ENCODE measurements around the gene EXOC3L4.

The EXOC3L4 gene

DNA sequence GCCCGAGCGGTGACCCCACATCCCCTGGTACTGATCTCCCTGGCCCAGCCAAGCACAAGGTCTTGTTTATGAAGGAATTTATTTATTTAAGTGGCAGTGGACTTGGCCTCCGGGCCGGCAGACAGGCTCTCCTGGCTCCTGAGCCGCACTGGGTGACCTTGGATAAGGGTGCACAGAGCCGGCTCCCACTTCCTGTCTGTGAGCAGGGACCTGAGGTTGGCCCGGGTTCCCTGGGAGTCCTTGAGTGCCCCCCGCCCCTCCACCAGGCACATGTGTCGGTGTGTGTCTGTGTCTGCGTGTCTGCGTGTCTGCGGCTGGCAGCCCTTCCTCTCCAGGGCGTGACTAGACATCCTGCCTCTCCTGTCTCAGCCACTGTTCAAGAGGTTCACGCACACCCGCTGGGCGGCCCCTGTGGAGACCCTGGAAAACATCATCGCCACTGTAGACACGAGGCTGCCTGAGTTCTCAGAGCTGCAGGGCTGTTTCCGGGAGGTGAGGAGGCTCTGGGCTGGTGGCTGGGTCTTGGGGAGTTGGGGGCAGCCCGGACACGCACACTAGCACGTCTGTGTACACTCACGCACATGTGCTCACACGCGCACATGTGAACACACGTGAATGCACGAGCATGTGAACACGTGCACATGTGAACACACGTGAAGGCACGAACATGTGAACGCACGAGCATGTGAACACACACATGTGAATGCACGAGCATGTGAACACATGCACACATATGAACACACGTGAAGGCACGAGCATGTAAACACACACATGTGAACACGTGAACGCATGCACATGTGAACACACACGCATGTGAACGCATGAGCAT, 38.1 kb downstream of the EXOC3L4 start:
- no peak for DNase-seq (ENCODE audit: low spot score)

DNA sequence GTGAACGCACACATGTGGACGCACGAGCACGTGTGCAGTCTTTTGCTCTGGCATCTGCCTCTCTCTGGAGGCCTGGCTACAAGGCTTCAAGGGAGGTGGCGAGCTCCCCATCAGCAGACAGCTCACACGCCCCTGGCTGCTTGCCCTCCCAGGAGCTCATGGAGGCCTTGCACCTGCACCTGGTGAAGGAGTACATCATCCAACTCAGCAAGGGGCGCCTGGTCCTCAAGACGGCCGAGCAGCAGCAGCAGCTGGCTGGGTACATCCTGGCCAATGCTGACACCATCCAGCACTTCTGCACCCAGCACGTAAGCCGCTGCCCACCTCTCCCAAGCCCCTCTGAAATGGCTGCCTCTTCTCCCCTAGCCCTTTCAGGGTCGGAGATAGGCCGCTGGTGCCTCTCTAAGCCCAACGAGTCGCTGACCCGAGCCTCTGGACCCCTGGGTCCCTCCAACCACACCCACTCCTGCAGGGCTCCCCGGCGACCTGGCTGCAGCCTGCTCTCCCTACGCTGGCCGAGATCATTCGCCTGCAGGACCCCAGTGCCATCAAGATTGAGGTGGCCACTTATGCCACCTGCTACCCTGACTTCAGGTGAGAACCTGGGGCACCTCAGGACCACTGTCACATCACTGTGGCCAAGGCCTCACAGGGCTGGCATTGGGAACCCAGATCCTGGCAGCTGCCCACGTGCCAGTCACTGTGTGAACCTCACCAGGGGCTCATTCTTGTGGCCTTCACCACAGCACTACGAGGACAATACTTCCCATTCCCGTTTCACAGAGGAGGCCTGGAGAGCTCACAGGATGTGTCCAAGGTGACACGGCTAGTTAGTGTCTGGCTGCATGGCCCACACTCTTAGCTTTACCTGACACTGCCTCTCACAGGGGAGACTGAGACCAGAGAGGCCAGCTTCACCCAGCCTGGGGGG, 39.0 kb downstream of the EXOC3L4 start:
- DNase-seq (ENCODE audit: low spot score), result no peak

DNA sequence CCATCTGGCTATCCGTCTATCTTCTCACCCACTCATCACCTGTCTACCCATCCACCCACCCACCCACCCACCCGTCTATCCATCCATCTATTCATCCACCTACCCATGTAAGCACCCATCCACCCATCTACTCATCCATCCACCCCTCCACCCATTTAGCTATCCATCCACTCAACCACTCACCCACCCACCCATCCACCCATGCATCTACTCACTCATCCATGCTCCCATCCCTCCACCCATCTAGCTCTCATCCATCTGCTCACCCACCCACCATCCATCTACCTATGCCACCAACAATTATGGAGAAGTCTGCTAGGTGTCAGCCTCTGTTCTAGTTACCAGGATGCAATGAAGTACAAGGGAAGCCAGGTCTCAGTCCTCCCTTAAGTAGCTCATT, 39.9 kb downstream of the EXOC3L4 start:
- DNase-seq (ENCODE audit: low spot score), result no peak

DNA sequence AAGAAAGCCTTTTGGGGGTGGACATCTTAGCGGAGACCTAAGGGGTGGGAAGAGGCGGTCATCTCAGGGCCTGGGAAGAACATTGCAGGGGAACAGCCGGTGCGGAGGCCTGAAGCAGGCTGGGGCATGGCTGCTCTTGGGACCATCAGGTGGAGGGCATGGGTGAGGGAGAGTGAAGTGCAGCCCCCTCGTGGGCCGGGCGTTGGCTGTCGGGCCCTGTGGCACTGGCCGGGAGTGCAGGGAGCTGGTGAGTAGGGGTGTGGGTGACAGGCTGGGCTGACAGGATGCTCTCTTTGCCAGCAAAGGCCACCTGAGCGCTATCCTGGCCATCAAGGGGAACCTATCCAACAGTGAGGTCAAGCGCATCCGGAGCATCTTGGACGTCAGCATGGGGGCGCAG, 40.4 kb downstream of the EXOC3L4 start:
- no peak for DNase-seq (ENCODE audit: low spot score)

GRCh38 chr14:103135333-103136260, 41.1 kb downstream of the EXOC3L4 start:
- DNase-seq (ENCODE audit: low spot score), result no peak

DNA sequence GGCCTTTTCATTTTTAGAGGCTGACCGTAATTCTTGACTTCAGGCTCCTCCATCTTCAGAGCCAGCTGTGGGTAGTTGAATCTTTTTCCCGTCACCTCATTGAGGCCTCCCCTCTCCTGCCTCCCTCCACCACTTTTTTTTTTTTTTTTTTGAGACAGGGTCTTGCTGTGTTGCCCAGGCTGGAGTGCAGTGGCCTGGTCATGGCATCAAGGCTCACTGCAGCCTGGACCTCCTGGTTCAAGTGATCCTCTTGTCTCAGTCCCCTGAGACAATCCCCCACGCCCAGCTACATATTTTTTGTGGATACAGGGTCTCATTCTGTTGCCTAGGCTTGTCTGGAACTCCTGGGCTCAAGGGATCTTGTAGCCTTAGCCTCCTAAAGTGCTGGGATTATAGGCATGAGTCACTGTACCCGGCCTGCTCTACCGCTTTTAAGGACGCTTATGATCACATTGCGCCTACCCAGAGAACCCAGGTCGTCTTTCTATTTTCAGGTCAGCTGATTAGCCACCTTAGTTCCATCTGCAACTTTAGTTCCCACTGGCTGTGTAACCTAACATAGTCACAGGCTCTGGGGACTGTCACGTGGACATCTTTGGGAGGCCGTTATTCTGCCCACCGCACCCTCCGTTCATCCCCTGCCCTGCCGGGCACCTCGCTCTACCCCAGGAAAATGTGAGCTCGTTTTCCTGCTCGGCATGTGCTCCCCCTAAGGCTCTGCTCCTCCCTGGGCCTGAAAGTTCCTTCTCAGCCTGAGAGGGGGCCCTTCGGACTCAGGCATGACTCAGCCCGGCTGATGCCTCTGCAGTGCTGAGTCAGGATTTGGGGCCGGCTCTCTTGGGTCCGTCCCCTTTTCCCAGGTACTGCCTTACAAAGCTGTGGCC, 42.1 kb downstream of the EXOC3L4 start:
- no peak for DNase-seq (ENCODE audit: low spot score)

DNA sequence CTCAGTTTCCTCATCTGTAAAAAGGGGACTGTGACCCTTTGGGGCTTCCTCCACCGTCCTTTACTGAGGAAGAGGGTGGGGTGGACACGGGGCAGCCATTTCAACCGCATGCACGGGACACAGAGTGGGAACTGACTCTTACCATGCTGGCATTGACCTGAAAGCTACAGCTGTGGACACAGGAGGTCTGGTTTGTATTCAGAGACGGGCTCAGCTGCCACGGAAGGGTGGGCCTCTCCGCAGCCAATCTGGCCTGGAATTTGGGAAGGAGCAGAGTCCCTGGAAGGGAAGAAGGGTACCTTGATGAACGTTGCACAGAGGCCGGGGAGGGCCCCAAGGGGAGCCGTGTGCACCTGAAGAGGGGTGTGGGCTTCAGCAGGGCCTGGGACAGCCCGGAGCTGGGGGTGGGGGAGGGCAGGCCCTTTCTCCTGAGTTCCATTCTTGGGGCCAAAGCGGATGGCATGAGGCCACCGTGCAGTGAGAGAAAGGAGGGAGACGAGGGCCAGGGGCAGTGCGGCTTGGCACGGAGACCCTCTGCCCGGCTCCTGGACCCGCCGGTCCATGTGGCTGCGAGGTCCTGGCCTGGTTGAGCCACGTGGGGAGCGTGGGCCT, 43.3 kb downstream of the EXOC3L4 start:
- no peak for DNase-seq (ENCODE audit: low spot score)

GRCh38 chr14:103138301-103139131, 44.0 kb downstream of the EXOC3L4 start:
- no peak for DNase-seq (ENCODE audit: low spot score)

DNA sequence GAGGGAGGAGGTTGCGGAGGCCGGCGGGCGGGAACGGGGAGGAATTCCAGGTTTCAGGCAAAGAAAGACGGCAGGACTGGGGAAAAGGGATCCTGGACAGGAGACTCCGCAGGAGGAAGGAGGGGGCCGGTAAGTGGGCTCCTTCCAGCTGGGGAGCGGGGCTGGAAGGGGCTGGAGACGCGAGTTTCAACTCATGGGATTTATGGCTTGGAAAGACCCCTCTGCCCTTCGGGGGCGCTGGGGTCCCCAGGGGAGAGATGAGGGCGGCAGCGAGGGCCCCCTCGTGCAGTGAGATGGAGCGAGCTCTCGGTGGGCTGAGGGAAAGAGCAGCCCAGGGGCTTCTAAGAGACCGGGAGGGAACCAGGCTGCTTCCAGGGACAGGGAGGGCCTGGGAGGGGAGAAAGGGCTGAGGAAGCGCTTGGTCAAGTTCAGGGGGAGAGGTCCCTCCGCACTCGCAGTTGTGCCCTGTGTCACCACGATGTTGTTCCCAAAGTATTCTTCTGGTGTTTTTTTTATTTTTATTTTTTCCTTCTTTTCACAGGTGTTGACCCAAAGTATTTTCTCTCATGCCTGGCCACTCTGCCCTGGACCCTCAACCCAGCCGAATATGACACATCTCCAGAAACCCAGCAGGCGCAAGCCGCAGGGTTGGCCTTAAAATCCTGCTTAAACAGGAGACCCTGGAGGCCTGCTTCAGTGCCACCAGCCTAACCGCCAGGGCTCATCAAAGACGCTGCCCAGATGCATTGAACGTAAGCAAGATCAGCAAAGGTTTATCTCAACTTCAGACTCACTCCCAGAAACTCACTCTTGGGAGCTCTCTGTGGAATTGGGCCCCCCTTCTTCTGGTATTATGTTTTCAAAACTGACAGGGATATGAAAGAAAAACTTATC, 44.9 kb downstream of the EXOC3L4 start:
- no peak for DNase-seq (ENCODE audit: low spot score)

DNA sequence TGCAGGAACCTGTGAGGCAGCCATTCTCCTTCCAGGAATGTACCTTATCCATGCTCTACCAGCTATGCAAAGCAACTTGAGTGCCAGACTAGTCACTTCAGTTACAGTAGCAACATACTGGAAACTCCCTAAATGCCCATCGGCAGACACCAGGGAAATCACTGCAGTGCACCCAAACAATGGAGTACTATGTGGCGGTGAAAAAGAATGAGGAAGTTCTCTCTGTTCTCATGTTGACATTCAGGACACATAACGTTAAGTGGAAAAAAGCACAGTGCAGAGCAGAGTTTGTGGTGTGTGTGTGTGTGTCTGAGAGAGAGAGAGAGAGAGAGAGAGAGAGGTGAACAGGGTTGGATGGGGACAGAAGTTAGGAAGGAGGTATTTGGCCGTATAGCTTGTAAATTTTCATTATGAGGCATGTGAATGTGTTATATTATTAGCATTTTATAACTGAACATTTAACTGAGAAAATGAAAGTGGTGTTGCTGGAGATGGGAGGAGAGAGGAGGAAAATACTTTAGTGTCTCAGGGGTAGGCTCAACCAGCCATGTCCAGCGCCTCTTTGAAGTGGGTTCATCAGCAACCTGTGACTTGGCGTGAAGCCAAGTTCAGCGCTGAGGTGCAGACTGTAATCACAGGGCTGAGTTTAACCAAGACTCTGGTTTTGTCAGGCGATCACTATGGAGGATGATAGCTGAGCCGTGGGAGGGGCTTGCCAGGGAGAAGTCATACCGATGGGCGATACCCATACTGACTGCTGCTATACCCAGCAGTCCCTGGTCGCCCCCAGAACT, 46.0 kb downstream of the EXOC3L4 start:
- DNase-seq (ENCODE audit: low spot score), result no peak

DNA sequence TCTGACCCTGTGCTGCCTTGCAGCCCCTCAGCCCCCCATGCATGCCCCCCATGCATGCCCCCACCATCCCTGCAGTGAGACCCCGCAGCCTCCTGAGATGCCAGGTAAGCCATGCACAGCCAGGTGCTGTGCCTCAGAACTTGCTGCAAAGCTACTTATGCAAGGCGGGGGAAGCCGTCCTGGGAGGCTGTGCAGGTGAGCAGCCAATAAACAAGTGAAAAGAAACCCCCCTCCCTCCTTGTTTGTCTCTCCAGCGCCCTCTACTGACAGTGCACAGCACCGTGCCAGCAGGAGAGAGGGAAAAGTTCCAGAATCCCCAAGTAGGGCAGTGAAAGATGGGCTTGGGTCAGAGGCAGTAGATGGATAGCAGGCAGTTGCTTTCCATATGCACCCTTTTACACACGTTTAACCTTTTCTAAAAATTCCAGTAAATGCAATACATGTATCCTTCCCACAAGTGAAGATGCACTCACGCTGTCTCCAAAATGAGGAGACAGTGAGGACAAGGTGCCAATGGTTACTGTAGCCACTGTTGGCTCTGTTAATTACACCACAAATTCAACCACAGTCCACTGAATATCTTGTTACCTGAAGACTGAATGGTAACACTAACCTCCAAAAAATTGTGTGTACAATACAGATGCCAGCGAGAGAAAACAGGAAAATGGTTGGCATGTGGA, 46.7 kb downstream of the EXOC3L4 start:
- DNase-seq (ENCODE audit: low spot score), result no peak

DNA sequence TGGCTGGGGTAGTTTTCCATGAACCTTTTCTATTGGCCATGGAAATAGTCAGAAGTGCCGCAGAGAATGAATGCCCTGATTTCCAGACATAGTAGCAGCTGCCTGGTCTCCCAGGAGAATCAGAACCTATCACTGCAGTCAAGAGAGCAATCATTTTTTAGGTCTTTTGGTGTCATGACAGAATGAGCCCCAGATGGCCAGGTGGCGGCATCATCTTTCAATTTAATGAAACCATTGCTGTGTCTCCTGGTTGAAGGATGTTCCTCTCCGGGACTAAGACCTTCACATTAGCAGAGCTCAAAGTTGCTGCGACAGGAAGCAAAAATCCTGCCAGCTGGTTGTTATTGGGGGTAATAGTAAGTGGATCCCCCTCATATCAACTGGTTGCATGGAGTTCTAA, 47.5 kb downstream of the EXOC3L4 start:
- no peak for DNase-seq (ENCODE audit: low spot score)

GRCh38 chr14:103142721-103143302, 48.3 kb downstream of the EXOC3L4 start:
- no peak for DNase-seq (ENCODE audit: low spot score)

DNA sequence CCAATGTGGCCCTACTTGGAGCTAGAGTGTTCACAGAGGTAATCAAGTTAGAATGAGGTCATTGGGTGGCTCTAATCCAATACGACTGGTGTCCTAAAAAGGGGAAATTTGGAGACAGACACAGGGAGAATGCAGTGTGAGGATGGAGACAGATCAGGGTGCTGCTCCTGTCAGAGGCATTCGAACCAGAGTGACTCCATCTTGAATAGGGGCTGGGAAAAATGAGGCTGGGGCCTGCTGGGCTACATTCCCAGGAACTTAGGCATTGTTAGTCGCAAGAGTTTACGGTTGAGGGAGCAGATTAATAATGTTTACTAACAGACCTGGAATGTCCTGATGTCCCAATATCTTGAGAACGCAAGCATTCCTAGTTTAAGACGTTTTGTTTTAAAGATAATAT, 49.0 kb downstream of the EXOC3L4 start:
- DNase-seq (ENCODE audit: low spot score), result no peak

DNA sequence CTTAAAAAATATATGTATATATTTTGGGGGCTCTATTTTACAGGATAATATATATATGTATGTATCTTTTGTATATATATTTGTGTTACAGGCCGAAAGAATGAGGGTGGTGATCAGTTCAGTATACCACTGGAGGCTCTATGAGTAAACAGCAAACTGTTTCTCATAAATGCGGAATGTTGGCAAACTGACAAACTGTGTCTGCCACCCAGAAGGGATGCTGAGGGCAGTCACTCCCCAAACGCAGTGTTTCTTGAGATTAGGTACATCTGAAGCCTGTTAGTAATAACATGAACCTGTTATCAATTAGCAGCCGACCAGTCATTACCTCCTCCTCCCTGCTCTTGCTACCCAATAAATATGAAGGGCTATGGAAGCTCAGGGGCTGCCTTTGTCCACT, 49.6 kb downstream of the EXOC3L4 start:
- no peak for DNase-seq (ENCODE audit: low spot score)

DNA sequence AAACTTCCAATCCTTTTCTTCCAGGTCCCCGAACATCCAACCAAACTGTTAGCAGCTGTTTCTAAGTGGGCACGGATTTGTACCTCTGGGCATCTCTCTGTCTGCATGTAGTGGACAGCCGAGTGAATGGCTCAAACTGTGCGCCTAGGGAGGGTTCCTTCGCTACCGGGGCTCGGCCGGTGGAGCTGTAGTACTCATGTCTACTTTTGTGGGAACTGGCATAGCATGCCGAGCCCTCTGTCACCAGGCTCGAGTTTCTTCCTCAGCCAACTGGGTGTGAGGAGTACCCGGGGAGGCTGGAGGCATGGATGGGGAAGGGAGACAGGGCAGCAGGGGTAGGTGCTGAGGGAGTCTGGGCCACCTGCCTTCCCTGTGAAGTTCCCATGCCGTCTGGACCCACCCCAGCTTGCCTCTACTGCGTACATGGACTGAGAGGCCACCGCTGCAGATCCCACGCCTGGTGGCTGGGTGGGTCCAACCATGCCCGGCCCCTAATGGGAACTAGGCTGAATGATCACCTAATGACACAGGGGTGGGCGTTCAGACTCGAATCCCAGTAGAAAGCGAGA, 51.7 kb downstream of the EXOC3L4 start:
- no peak for DNase-seq (ENCODE audit: low spot score)

All from SK-N-DZ (cell line).